Astrocyte of the spinal cord (primary cell): ENCODE data around the gene ABCB8.

Source experiments
- DNase-seq: peaks from one replicate; pipeline ENCODE4 v3.0.0; 2011; ENCODE audit warnings: low read depth, low spot score
- H3K4me3 ChIP-seq: 2 replicates; pipeline ENCODE4 v1.5.1; 2011; ENCODE audit warnings: low read depth, mild to moderate bottlenecking, low read length, moderate library complexity
- in situ Hi-C: cut with HindIII; loops from 2 replicates; pipeline ENCODE4 v1.10.0; 2017; ENCODE audit warnings: low sequenced_read_pairs
- TF ChIP-seq, protein P1 (sequence below): IDR thresholded peaks from 2 replicates; pipeline ENCODE4 v1.5.1; 2012; ENCODE audit warnings: low read depth, mild to moderate bottlenecking, low read length, inconsistent platforms

The ABCB8 gene

DNA sequence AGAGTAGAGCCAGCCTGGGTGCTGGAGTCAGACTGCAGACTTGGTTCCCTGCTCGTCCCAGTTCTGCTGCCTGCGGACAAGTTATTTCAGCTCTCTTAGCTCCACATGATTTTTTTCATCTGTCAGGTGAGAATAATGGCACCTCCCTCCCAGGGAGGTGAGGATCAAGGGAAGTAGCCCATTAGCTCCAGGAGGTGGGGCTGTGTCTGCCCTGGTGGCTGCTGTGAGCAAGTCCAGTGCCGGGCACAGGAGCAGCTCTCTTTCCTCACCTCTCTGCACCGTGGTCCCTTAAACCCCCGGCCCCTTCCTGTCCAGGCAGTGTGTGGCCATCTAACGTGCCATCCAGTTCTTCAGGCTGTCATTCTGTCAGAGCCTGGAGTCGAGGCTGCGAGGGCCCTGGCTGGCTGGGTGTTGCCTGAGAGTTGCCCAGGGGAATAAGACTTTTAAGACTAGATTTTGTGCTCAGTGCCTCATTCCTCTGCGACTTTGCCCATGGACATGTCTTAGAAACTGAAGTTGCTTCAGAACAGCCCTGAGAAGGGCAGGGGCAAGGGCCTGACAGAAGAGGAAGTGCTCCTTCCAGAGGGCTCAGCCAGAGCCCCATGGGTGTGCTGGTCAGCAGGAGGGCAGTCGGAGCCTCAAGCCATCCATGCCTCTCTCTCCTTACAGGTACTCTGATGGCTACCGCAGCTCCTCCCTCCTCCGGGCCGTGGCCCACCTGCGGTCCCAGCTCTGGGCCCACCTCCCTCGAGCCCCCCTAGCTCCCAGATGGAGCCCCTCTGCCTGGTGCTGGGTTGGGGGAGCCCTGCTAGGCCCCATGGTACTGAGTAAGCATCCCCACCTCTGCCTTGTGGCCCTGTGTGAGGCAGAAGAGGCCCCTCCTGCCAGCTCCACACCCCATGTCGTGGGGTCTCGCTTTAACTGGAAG is 5.0 kb downstream of the ABCB8 start:
- no peak overlapping the region for H3K4me3 ChIP-seq
- in situ Hi-C loops, result no loop called here
- TF ChIP-seq, protein P1, sequence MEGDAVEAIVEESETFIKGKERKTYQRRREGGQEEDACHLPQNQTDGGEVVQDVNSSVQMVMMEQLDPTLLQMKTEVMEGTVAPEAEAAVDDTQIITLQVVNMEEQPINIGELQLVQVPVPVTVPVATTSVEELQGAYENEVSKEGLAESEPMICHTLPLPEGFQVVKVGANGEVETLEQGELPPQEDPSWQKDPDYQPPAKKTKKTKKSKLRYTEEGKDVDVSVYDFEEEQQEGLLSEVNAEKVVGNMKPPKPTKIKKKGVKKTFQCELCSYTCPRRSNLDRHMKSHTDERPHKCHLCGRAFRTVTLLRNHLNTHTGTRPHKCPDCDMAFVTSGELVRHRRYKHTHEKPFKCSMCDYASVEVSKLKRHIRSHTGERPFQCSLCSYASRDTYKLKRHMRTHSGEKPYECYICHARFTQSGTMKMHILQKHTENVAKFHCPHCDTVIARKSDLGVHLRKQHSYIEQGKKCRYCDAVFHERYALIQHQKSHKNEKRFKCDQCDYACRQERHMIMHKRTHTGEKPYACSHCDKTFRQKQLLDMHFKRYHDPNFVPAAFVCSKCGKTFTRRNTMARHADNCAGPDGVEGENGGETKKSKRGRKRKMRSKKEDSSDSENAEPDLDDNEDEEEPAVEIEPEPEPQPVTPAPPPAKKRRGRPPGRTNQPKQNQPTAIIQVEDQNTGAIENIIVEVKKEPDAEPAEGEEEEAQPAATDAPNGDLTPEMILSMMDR, result no peak
- no peak for DNase-seq

DNA sequence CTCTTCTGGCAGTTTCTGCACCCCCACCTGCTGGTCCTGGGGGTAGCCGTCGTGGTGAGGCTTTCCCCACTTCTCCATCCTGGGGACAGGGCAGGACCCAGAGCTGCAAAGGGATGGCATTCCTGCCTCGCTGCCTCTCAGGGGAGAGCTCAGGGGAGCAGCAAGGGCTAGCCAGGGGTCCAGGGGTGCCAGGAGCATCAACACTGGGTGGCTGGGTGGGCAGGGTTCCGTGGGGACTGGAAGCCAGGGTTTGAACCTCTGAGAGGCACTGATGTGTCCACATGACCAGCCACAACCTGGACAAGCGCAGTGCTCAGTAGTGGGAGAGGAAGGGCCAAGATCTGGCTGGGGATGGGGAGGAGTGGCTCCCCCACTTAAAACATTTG is 5.6 kb downstream of the ABCB8 start:
- in situ Hi-C loops, result no loop called here
- no peak overlapping the region for H3K4me3 ChIP-seq
- no peak for DNase-seq
- TF ChIP-seq, protein P1, result no peak

DNA sequence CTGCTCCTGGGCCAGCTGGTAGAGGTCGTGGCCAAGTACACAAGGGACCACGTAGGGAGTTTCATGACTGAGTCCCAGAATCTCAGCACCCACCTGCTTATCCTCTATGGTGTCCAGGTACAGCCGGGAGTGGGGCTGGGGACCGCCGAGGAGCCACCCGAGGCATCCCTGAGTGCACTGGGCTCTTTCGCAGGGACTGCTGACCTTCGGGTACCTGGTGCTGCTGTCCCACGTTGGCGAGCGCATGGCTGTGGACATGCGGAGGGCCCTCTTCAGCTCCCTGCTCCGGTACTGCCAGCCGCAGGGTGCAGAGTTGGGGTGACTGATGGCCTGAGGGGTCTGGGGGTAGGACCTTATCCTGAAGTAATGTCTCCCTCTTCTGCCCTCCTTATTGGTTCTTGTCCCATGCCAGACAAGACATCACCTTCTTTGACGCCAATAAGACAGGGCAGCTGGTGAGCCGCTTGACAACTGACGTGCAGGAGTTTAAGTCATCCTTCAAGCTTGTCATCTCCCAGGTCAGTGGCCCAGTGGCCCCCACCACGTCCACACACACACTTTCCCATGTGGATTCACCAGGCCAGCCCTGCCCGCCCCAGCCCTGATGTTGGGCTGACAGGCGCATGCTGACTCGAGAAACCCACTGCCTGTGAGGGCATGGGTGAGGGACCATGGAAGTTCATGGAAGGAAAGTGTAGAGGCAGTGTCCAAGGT is 6.2 kb downstream of the ABCB8 start:
- in situ Hi-C loops, result no loop called here
- TF ChIP-seq, protein P1, result no peak
- H3K4me3 ChIP-seq, result no peak overlapping the region
- no peak for DNase-seq

DNA sequence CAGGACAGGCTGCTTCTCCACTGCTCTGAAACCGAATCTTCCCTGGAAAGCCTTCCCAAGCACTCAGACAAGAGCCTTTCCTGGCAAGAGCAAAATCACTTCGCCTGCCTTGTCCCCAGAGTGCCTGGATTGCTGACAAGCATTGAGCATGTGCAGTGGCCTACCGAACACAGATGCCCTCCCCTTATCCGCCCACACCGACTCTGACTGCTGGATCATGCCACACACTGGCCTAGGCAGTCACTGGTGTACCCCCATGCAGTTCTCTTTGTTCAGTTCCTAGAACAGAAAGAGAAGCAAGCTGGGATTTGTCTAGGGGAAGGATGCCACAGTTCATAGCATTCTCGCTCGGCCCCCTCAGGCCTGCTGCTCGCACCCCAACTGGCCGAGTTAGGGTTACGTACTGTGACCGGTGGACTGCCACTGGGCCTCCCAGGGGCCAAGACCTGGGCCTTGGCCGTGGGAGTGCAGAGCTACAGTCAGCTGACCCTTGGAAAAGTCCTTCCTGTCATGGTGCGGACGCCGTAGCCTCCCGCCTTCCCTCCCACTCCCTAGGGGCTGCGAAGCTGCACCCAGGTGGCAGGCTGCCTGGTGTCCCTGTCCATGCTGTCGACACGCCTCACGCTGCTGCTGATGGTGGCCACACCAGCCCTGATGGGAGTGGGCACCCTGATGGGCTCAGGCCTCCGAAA is 6.9 kb downstream of the ABCB8 start:
- DNase-seq, result no peak
- in situ Hi-C loops, result no loop called here
- TF ChIP-seq, protein P1, result no peak
- H3K4me3 ChIP-seq, result no peak overlapping the region

DNA sequence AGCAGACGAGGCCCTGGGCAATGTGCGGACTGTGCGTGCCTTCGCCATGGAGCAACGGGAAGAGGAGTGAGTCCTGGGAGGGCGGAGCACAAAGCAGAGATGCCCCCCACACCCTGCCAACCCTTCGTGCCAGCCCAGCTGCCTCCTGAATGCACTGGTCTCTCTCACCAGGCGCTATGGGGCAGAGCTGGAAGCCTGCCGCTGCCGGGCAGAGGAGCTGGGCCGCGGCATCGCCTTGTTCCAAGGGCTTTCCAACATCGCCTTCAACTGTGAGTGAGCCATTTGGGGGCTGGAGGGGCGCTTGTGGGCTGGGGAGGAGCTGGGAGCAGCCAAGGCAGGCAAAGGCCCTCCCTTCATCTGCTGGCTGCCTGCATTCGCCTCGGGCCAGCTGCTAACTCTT is 7.7 kb downstream of the ABCB8 start:
- no peak for DNase-seq
- in situ Hi-C loops, result no loop called here
- no peak overlapping the region for H3K4me3 ChIP-seq
- TF ChIP-seq, protein P1, result no peak
